ENCODE measurements around the gene ZNF598. TPM values are rescaled to one million over a fixed set of nuclear protein-coding genes. Genes with fewer than 3 reads are reported as not detected.

The ZNF598 gene
- total RNA-seq, 1 donor from 2014 or later = 90.4 TPM

DNA sequence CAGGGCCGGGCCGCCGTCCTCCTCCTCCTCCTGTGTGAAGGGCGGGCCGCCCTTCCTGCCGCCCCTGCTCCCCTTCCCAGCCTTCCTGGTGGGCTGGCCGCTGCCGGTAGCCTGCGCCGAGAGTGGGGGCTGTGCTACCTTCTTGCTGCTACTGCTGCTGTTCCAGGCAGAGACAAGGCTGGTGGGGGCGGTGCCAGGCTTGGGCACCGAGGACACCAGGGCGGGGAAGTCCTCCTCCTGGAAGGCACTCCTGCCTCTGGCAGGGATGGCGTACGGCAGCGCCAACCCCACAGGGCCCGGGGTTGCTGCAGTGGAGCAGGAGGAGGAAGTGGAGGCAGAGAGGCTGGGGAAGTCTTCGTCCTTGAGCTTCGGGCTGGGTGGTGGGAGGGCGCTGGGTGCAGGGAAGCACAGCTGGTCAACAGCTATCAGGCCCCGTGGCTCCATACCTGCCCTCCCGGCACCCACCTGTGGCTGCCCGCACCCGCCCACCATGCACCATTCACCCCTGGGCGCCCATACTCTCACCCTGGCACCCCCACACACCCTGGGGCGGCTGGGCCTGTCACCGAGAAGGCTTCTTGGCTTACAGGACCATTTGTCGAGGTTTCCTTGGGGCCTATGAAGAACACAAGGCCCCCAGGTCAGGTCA, 9.6 kb downstream of the ZNF598 start:
- peaks cover 8% of the 10 kb centered on the region for H3K27me3 Mint-ChIP-seq (ENCODE audit: unreplicated experiment)
- no peak overlapping the region for H3K4me3 Mint-ChIP-seq (ENCODE audit: unreplicated experiment)
- TF ChIP-seq, protein P1, sequence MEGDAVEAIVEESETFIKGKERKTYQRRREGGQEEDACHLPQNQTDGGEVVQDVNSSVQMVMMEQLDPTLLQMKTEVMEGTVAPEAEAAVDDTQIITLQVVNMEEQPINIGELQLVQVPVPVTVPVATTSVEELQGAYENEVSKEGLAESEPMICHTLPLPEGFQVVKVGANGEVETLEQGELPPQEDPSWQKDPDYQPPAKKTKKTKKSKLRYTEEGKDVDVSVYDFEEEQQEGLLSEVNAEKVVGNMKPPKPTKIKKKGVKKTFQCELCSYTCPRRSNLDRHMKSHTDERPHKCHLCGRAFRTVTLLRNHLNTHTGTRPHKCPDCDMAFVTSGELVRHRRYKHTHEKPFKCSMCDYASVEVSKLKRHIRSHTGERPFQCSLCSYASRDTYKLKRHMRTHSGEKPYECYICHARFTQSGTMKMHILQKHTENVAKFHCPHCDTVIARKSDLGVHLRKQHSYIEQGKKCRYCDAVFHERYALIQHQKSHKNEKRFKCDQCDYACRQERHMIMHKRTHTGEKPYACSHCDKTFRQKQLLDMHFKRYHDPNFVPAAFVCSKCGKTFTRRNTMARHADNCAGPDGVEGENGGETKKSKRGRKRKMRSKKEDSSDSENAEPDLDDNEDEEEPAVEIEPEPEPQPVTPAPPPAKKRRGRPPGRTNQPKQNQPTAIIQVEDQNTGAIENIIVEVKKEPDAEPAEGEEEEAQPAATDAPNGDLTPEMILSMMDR (IDR thresholded peaks at IDR 0.05; ENCODE audit: partially characterized antibody, unreplicated experiment) = no peak

DNA sequence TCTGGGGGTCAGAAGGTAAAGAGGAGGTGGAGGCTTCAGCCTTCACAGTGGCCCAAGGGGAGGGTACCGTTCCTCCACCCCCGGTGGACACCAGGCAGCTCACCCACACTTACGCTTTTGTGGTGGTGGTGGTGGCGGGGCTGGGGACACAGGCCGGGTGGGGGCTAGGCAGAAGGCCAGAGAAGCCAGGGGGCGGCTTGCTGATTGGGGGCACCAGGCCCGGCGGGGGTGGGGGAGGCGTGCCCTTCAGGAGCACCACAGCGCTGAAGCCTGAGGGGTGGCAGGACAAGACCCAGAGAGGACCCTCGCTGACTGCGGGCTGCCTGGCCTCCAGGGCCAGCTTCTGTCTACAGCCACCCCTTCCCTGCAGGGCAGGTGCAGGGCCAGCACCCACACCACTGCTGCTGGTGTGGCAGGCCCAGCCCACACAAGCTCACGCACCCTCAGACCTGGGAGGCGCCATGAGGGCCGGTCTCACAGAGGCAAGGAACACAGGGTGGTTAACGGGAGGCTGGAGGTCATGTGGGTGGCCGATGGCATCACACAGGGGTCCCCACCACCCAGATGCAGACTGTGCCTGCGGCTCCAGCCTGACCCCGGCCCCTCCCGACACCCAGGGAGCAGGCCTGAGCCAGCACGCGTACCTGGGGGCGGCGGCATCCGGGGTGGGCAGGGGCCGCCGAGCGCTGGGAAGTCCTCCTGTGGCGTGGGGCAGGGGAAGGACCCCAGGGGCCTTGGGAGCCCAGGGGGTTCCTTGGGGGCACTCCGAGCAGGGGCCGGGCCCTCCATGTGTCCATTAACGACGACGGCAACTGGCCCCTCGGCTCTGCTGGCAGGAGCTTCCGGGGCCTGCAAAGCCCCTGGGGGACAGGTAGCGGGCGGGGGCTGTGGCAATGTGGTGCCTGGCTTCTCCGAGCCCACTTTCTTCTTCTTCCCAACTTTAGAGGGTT, 10.5 kb downstream of the ZNF598 start:
- Mint-ChIP-seq H3K27me3 (ENCODE audit: unreplicated experiment) (peaks cover 6% of the 10 kb centered on the region), H3K4me3 (ENCODE audit: unreplicated experiment) (no peak overlapping the region), H3K36me3 (ENCODE audit: unreplicated experiment) (no peaks in the 10 kb centered on the region), H3K27ac (ENCODE audit: unreplicated experiment) (no peak overlapping the region), H3K9me3 (ENCODE audit: unreplicated experiment) (peaks cover 9% of the 10 kb centered on the region), H3K4me1 (ENCODE audit: low read depth, unreplicated experiment) (no peaks in the 10 kb centered on the region)
- TF ChIP-seq, protein P1 (IDR thresholded peaks at IDR 0.05; ENCODE audit: partially characterized antibody, unreplicated experiment) = no peak
- no peak for DNase-seq

More for the DNA sequence above, 9.6 kb downstream of the ZNF598 start:
- Mint-ChIP-seq H3K27ac (ENCODE audit: unreplicated experiment) (no peak overlapping the region), H3K9me3 (ENCODE audit: unreplicated experiment) (peaks cover 8% of the 10 kb centered on the region), H3K36me3 (ENCODE audit: unreplicated experiment) (no peaks in the 10 kb centered on the region), H3K4me1 (ENCODE audit: low read depth, unreplicated experiment) (no peaks in the 10 kb centered on the region)
- no peak for DNase-seq

DNA sequence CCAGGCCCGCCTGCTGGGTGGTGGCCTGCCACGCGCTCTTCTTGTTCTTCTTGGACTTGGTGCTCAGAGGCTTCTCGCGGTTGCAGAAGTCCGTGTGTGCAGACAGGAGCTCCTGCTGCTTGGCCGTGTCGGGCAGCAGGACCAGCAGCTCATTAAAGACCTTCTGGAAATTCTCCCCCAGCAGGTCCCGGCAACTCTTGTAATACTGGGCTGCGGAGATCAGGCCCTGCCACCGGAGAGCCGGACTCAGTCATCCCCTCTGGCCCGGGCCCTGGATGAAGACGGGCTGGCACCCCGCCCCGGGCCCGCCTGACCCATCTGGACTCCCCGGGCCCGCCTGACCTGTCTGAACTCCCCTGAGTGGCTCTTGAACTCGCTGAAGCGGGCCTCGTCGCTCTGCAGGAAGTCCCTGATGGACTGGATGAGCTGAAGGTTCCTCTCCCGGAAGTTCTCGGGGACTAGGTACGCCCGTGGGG, 11.2 kb downstream of the ZNF598 start:
- Mint-ChIP-seq H3K27me3 (ENCODE audit: unreplicated experiment) (peaks cover 7% of the 10 kb centered on the region), H3K36me3 (ENCODE audit: unreplicated experiment) (no peaks in the 10 kb centered on the region), H3K27ac (ENCODE audit: unreplicated experiment) (no peak overlapping the region), H3K9me3 (ENCODE audit: unreplicated experiment) (peaks cover 13% of the 10 kb centered on the region), H3K4me3 (ENCODE audit: unreplicated experiment) (no peak overlapping the region), H3K4me1 (ENCODE audit: low read depth, unreplicated experiment) (no peaks in the 10 kb centered on the region)
- DNase-seq = no peak
- TF ChIP-seq, protein P1 (IDR thresholded peaks at IDR 0.05; ENCODE audit: partially characterized antibody, unreplicated experiment) = no peak

DNA sequence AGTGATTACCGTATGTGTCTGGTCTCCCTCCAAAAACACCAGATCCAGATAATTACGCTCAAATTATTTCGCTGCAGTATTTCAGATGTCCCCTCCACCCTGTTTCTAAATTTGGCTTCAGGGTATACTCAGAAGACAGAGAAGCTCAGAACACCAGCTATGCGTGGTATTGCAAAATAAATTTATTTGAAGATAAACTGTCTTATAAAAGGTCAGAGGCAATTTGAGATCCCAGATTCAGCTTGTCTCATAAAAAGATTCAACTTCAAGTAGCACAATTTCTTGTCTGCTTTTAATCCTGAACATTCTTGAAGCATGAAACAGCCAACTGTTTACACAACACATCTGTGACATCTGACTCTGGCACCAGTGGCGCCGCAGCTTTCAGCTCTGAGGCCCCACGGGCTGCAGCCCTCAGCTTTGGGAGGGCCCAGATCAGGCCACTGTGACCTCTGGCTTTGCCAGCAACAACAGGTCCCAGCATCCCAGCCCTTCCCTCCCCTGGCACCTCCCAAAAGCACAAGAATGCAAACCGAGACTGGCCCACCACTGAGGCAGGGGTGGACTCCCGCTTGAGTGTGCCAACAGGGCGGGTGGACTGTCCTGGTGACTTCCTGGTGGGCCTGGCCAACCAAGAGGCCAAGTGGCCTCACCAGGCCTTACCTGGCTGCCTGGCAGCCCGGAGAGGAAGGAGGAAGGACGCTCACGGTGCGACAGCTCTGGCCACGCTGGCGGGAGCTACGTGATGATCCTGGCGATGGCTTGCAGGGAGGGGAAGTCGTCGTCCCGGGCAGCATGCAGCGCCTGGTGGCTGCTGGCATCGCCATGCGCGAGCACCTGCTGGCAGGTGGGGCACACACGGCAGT, 11.9 kb downstream of the ZNF598 start:
- peaks cover 7% of the 10 kb centered on the region for H3K27me3 Mint-ChIP-seq (ENCODE audit: unreplicated experiment)
- no peak overlapping the region for H3K27ac Mint-ChIP-seq (ENCODE audit: unreplicated experiment)
- no peak overlapping the region for H3K4me3 Mint-ChIP-seq (ENCODE audit: unreplicated experiment)
- no peaks in the 10 kb centered on the region for H3K4me1 Mint-ChIP-seq (ENCODE audit: low read depth, unreplicated experiment)
- DNase-seq = no peak
- TF ChIP-seq, protein P1 (IDR thresholded peaks at IDR 0.05; ENCODE audit: partially characterized antibody, unreplicated experiment) = no peak
- no peaks in the 10 kb centered on the region for H3K36me3 Mint-ChIP-seq (ENCODE audit: unreplicated experiment)
- peaks cover 13% of the 10 kb centered on the region for H3K9me3 Mint-ChIP-seq (ENCODE audit: unreplicated experiment)

All from glutamatergic neuron (in vitro differentiated cells).